ENCODE data around the gene MAPKAPK2.

MAPKAPK2 gene

DNA sequence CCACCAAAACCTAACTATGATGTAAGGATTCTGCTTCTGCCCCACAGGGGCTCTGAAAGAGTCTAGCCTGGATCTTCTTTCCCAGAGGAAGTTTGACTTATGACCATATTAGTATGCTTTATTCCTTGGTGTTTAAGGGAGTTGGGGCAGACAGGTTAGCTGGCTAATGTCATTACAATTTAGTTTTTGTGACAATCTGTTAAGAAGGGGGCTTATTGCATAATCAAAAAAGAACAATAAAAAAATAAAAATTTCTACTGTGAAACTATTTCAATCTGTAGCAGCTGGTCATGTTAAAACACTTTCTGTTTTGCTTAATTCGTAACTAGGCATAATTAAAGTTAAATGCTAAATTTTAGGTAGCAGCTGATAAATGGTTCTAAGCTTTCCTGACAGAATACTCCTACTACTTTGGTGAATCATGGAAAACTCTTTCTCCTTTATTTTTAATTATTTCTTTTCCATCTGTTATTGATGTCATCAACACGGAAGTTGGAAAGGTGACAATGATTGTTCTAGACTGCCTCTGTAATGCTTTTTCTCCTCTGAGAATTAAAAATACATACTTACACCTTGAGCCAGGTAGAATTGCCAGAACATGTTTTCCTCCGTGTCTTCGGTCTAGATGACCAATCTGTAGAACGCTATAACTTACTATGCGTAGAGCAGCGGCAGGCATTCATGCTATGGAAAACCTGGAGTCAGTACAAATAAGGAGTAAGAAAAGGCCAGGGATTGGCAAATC, 30.8 kb upstream of the MAPKAPK2 start:
- no peak overlapping the region for H3K4me3 ChIP-seq (ENCODE audit: control insufficient read depth, low read depth, low read length)
- no peak for TF ChIP-seq CTCF (IDR thresholded peaks at IDR 0.05; ENCODE audit: control insufficient read depth, insufficient read depth, low read depth, low read length, missing control alignments)
- no peak for DNase-seq (ENCODE audit: low read depth)

- TF ChIP-seq CTCF (IDR thresholded peaks at IDR 0.05; ENCODE audit: control insufficient read depth, insufficient read depth, low read depth, low read length, missing control alignments): no peak
- no peak for DNase-seq (ENCODE audit: low read depth)
- no peak overlapping the region for H3K4me3 ChIP-seq (ENCODE audit: control insufficient read depth, low read depth, low read length)
Measured at GRCh38 chr1:206654828-206655227, 29.9 kb upstream of the MAPKAPK2 start.

GRCh38 chr1:206655471-206655882, 29.2 kb upstream of the MAPKAPK2 start:
- DNase-seq (ENCODE audit: low read depth): no peak
- no peak overlapping the region for H3K4me3 ChIP-seq (ENCODE audit: control insufficient read depth, low read depth, low read length)
- TF ChIP-seq CTCF (IDR thresholded peaks at IDR 0.05; ENCODE audit: control insufficient read depth, insufficient read depth, low read depth, low read length, missing control alignments): no peak

DNA sequence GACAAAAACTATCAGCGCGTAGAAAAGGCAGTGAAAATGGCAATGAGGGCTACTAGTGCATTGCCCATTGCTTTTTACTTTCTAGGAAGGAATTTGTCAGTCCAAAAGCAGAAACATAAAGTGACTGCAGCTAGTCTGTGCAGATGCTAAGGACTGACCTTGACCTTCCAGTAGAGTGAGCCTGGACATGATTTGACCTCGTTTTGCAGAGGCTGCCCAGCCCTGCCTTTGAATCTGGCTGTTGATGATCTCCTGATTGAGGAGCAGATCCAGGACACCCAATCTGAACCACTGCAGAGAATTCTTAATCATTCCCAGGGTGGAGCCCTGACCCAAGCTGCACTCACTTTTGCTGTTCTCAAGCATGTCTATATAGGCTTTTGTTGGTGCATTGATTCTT, 27.8 kb upstream of the MAPKAPK2 start:
- no peak overlapping the region for H3K4me3 ChIP-seq (ENCODE audit: control insufficient read depth, low read depth, low read length)
- DNase-seq (ENCODE audit: low read depth): no peak
- no peak for TF ChIP-seq CTCF (IDR thresholded peaks at IDR 0.05; ENCODE audit: control insufficient read depth, insufficient read depth, low read depth, low read length, missing control alignments)

GRCh38 chr1:206657751-206658150, 27.0 kb upstream of the MAPKAPK2 start:
- H3K4me3 ChIP-seq (ENCODE audit: control insufficient read depth, low read depth, low read length): no peak overlapping the region
- TF ChIP-seq CTCF (IDR thresholded peaks at IDR 0.05; ENCODE audit: control insufficient read depth, insufficient read depth, low read depth, low read length, missing control alignments): no peak
- no peak for DNase-seq (ENCODE audit: low read depth)

DNA sequence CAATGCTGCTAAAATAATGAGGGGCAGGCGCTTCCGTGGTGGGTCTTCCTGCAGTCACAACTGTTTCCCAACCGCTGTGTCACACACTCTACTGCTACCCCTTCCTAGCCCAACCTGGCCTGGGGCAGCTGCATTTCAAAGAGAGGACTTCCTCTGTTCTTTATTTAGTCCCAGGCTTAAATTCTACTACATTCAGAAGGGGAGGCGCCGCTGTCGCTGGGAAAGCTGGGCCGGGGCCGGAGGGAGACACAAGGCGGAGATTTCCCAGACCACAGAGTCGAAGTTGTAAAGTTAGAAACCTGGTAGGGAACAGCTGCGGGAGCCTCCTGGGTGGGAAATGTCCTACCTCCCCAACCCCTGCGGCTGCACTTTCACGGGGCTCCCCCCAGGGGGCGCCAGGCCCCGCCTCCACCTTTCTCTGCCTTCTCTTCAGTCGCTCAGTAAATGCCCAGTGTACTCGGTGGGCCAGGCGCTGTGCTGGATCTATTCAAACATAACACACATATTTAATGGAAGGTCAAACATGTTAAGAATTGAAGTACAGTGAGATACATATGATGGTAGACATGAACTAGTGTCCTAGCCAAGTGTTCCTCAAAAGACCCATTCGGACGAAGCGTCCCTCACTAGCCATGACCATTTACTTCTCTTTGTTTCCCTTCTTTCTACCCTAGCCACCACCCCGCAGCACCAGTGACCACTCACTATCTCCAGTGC, 26.3 kb upstream of the MAPKAPK2 start:
- DNase-seq (ENCODE audit: low read depth): no peak
- no peak overlapping the region for H3K4me3 ChIP-seq (ENCODE audit: control insufficient read depth, low read depth, low read length)
- peak; percentile 80 for TF ChIP-seq CTCF (IDR thresholded peaks at IDR 0.05; ENCODE audit: control insufficient read depth, insufficient read depth, low read depth, low read length, missing control alignments)

Measured in AG09309 (cell line).